AG04450 (cell line): ENCODE results near the gene CACNA1C. TPM values are rescaled to one million over a fixed set of nuclear protein-coding genes. Genes with fewer than 3 reads are reported as not detected.

Experiments used
- CTCF ChIA-PET: fragments of 300-600, 350-600 bp; formaldehyde crosslinking; extraction: SDS; loops from one replicate; lab custom pipeline; 2022; ENCODE audit warnings: antibody characterized with exemption, inconsistent platforms; lab: Charles Lee
- POLR2A ChIA-PET: fragments of 350-600 bp; formaldehyde crosslinking; extraction: SDS; loops from one replicate; lab custom pipeline; 2021; ENCODE audit warnings: antibody characterized with exemption, inconsistent platforms; lab: Yijun Ruan, JAX
- DNase-seq: peaks from one replicate; pipeline ENCODE4 v3.0.0-alpha.2; 2011; ENCODE audit warnings: low read depth, low spot score
- H3K27ac ChIP-seq: one replicate; pipeline ENCODE4 v1.5.1; 2012; ENCODE audit warnings: low read depth, low read length, control low read depth
- H3K27me3 ChIP-seq: one replicate; pipeline ENCODE4 v1.6.0; 2012; ENCODE audit warnings: low read length; ENCODE audit not compliant: control insufficient read depth, insufficient read depth
- H3K4me3 ChIP-seq: 2 replicates; pipeline ENCODE4 v1.5.1; 2011; ENCODE audit warnings: mild to moderate bottlenecking, low read depth, low read length, control low read depth
- H3K9me3 ChIP-seq: 2 replicates; pipeline ENCODE4 v1.5.1; 2012; ENCODE audit warnings: low read length; ENCODE audit not compliant: control insufficient read depth, insufficient read depth
- polyA plus RNA-seq: library from polyadenylated mRNA; depleted of rRNA; stranded (reverse); fragments of >200 nt; gene quantifications from 2 replicates; pipeline ENCODE4 v1.2.3, GENCODE V29; 2011
- TF ChIP-seq, protein P1 (sequence below): IDR thresholded peaks from 2 replicates; pipeline ENCODE4 v1.5.1; 2011; ENCODE audit warnings: low read depth, low read length, control low read depth, inconsistent platforms

CACNA1C gene
- polyA plus RNA-seq, 1 experiment: 5.9 TPM

DNA sequence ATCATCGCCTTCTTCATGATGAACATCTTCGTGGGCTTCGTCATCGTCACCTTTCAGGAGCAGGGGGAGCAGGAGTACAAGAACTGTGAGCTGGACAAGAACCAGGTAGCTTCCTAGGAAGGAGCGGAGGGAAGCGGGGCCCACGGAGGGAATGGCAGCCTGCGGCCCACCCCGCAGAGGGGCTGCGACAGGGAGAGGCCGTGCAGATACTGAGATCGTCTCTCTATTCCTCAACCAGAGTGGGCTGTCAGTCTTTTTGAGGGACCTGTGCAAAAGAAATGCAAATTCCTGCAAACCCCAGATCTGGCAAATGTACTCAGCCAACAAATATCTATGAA lies 555.8 kb downstream of the CACNA1C start:
- H3K9me3 ChIP-seq: no peaks in the 10 kb centered on the region
- H3K27ac ChIP-seq: no peak overlapping the region
- no peak for DNase-seq
- H3K4me3 ChIP-seq: no peak overlapping the region
- no peaks in the 10 kb centered on the region for H3K27me3 ChIP-seq
- TF ChIP-seq, protein P1, sequence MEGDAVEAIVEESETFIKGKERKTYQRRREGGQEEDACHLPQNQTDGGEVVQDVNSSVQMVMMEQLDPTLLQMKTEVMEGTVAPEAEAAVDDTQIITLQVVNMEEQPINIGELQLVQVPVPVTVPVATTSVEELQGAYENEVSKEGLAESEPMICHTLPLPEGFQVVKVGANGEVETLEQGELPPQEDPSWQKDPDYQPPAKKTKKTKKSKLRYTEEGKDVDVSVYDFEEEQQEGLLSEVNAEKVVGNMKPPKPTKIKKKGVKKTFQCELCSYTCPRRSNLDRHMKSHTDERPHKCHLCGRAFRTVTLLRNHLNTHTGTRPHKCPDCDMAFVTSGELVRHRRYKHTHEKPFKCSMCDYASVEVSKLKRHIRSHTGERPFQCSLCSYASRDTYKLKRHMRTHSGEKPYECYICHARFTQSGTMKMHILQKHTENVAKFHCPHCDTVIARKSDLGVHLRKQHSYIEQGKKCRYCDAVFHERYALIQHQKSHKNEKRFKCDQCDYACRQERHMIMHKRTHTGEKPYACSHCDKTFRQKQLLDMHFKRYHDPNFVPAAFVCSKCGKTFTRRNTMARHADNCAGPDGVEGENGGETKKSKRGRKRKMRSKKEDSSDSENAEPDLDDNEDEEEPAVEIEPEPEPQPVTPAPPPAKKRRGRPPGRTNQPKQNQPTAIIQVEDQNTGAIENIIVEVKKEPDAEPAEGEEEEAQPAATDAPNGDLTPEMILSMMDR: no peak
- ChIA-PET POLR2A (no interaction called here), CTCF (interaction anchor here (0.8 kb wide), 1 partner anchor 176 kb away, joined by 3 read pairs; no protein-coding TSS in a partner anchor)

DNA sequence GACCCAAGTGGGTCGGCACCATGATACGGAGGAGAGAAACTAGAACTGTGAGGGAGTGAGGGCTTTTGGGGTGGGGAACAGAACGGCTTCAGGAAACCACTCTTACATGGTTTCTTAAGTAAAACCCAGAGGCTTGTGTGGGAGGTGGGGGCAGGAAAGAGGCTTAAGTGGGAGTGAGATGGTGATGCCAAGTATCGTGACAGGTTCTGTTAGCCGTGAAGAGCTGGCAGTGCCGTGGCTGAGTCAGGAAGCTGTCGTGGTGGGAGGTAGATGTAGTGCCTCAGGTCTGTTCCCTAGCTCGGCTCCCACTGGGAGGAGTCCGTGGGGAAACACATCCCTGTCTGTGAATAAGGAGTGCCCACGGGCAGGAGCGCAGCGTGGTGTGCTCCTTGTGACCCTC lies 556.2 kb downstream of the CACNA1C start:
- no peaks in the 10 kb centered on the region for H3K9me3 ChIP-seq
- TF ChIP-seq, protein P1: no peak
- ChIA-PET CTCF (no interaction called here), POLR2A (no interaction called here)
- no peak overlapping the region for H3K4me3 ChIP-seq
- H3K27ac ChIP-seq: no peak overlapping the region
- no peak for DNase-seq
- no peaks in the 10 kb centered on the region for H3K27me3 ChIP-seq

DNA sequence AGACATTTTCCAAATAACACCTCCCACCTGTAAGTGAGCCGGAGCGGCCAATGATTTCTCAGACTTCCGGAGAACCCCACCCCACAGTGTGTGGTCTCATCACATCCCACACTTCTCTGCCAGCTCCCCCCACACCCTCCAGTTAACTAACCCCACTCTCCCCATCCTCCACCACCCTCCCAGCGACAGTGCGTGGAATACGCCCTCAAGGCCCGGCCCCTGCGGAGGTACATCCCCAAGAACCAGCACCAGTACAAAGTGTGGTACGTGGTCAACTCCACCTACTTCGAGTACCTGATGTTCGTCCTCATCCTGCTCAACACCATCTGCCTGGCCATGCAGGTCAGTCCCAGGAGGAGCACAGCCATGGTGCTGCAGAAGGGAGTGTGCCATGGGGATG lies 557.6 kb downstream of the CACNA1C start:
- DNase-seq: no peak
- H3K27me3 ChIP-seq: no peaks in the 10 kb centered on the region

DNA sequence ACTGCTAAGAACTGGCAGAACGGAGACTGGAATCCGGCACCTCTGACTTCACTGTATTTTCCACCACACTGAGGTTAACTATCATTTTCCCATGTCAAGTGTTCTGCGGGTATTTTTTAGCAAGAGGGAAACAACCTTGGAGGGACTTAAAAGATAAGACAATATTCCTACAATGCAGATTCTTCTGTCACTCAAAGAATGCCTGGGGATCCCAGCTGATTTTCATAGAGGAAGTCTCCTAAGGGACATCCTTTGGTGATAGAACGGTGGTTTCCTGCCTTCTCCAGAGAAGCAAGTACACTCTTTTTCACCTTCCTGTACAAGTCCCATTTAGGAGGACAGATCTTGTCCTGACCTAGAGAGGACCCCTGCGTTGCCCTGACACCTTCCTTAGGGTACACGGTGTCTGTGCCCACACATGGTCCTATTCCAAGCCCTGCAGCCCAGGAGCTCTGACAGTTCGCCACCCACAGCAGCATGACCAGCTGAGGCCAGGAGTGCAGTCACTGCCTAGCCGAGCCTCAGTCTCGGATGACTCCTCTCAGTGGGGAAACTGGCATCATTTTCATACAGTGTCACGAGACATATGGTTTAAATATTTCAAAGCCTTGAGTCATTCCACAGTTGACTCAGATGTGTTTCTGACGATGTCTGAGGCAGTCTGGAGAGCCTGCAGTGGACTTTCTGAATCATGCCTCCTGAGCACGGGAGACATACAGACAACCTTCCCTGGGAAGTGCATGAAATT lies 560.7 kb downstream of the CACNA1C start:
- peak; percentile 91 for DNase-seq
- Histone ChIP-seq H3K27me3 (no peaks in the 10 kb centered on the region), H3K9me3 (no peaks in the 10 kb centered on the region), H3K27ac (peak overlapping the region; percentile 85), H3K4me3 (no peak overlapping the region)
- ChIA-PET POLR2A (interaction anchor here (0.6 kb wide), 1 partner anchor 68 kb away, joined by 3 read pairs; no protein-coding TSS in a partner anchor), CTCF (interaction anchor here (0.6 kb wide), 1 partner anchor 154 kb away, joined by 3 read pairs; no protein-coding TSS in a partner anchor)
- TF ChIP-seq, protein P1: no peak

More for the DNA sequence above, 557.6 kb downstream of the CACNA1C start:
- Histone ChIP-seq H3K27ac (no peak overlapping the region), H3K4me3 (no peak overlapping the region), H3K9me3 (no peaks in the 10 kb centered on the region)
- POLR2A ChIA-PET: no interaction called here
- TF ChIP-seq, protein P1: no peak
- CTCF ChIA-PET: no interaction called here

DNA sequence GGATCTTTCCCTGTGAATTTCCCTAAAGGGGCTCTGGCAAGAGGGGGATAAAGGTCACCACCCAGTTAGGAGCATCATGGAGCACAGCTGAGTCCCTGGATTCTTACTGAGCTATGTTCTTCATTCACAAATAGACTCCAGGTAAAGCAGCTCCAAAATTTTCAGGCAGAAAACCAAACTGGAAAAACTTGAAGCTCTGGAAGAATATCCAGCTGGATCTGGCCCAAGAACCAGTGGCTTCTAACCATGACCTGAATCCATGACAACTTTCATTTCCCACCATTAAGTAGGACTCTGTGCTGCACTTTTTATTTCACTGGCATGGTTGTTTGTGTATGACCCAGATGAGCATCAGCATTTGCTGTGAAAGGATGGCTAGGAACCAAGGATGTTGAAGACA lies 561.6 kb downstream of the CACNA1C start:
- CTCF ChIA-PET: interaction anchor here (0.6 kb wide), 1 partner anchor 155 kb away, joined by 3 read pairs; no protein-coding TSS in a partner anchor

More for the DNA sequence above, 561.6 kb downstream of the CACNA1C start:
- H3K4me3 ChIP-seq: no peak overlapping the region
- no peaks in the 10 kb centered on the region for H3K27me3 ChIP-seq
- no peak for DNase-seq
- POLR2A ChIA-PET: no interaction called here
- no peaks in the 10 kb centered on the region for H3K9me3 ChIP-seq
- H3K27ac ChIP-seq: peak overlapping the region; percentile 85
- TF ChIP-seq, protein P1: no peak
